GM12801 (cell line): ENCODE results near the gene DNAJC28.

Experiments
- TF ChIP-seq, protein P1 (sequence below): IDR thresholded peaks from one replicate; pipeline ENCODE4 v1.5.1; 2011; ENCODE audit warnings: control low read depth; ENCODE audit not compliant: insufficient read length; ENCODE audit errors: extremely low read depth

DNAJC28 gene

DNA sequence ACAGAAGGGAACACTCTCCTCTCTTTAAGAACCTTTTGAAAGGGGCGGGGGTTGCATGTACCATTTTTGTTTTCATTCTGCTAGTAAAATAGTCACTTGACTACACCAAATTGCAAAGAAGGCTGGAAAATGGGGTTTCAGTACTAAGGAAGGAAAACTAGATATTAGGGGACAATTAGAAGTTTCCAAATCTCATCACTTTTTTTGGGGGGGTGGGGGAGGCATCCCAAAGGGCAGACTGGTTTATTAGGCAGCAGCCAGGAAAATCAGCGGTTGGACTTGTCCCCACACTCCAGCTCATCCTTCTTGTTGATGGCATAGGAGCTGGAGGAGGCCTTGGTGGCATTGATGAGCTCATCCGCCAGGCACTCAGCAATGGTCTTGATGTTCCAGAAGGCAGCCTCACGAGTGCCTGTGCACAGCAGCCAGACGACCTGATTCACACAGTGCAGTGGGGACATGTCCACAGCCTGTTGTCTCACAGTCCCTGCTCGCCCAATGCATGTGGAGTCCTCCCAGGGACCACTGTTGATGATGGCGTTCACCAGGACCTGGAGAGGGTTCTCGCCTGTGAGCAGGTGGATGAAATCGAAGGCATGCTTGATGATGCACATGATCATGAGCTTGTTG is 10.1 kb downstream of the DNAJC28 start:
- TF ChIP-seq, protein P1, sequence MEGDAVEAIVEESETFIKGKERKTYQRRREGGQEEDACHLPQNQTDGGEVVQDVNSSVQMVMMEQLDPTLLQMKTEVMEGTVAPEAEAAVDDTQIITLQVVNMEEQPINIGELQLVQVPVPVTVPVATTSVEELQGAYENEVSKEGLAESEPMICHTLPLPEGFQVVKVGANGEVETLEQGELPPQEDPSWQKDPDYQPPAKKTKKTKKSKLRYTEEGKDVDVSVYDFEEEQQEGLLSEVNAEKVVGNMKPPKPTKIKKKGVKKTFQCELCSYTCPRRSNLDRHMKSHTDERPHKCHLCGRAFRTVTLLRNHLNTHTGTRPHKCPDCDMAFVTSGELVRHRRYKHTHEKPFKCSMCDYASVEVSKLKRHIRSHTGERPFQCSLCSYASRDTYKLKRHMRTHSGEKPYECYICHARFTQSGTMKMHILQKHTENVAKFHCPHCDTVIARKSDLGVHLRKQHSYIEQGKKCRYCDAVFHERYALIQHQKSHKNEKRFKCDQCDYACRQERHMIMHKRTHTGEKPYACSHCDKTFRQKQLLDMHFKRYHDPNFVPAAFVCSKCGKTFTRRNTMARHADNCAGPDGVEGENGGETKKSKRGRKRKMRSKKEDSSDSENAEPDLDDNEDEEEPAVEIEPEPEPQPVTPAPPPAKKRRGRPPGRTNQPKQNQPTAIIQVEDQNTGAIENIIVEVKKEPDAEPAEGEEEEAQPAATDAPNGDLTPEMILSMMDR, result no peak

- TF ChIP-seq, protein P1, result no peak
Measured at GRCh38 chr21:33480481-33481103, 10.9 kb downstream of the DNAJC28 start.

DNA sequence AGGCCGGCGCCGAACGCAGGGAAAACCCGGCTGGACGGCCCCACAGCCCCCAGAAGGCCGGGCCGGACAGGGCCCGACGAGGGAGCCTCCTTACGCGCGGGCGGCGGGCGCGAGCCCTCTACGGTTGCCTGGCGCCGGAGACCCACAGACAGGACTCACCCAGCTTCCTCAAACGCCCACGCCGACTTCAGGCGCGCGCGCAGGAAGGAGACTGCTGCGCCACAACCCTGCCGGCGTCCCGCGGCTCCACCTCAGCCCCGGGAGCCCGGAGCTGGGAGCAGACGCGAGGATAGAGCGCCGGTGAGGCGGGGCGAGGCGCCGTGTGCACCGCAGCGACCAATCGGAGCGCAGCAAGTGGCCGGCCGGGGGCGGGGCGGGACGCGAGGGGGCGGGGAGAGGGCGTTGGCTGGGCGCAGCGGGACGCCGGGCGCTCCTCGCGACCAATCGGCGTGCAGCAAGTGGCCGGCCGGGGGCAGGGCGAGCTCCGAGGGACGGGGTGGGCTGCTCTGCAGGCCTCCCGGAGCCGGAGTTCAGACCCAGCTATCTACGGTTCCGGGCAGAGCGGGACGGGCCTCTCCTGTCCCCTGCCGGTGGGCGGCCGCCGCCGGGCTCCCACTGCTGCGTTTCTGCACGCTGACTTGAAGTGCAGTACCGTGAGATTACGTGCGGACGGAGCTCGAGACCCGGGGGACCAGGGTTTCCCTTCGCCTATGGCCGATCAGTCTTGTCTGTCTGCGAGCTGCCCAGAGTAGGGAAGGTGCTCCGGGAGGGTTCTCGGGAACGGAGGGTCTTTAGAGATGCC is 11.6 kb downstream of the DNAJC28 start, which contains the start of gene TMEM50B:
Gene TMEM50B, minus strand, starts transcription at position 296 of the 802 bp plus-strand sequence. CDS start 11,089 bp downstream, outside the sequence.
- TF ChIP-seq, protein P1, result no peak

DNA sequence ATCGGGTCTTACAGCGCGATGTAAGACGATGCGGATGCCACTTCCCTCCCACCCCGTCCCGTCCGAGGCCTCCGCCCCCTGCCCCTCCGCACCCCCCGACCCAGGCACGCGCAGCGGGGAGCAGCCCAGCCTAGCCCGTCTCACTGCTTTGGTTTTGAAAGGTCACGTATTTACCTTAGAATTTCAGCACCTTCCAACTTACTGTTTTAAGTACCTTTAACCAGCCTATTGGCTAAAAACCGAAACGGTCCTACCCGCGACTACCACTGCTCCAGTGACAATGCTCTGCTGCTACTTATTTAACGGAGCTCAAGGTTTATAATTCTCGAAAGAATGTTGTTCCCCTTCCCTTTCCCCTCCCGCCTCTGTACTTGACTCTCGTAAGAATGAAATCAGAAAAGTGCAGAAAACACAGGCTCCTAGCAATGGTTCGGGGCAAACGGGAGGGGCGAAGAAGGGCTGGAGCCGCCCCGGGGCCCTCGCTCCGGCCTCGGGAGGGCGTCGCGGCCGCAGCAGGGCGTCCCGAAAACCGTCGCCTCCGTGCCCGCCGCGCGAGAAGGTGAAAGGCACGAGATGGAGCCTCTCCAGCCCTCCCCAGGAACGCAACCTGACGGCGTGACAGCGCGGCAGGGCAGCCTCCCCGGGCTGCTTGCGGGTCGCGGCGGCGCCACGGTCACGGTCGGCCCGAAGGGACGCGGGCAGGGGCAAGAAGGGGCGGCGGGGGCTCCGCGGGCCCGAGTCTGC is 12.4 kb downstream of the DNAJC28 start:
- TF ChIP-seq, protein P1, result no peak

DNA sequence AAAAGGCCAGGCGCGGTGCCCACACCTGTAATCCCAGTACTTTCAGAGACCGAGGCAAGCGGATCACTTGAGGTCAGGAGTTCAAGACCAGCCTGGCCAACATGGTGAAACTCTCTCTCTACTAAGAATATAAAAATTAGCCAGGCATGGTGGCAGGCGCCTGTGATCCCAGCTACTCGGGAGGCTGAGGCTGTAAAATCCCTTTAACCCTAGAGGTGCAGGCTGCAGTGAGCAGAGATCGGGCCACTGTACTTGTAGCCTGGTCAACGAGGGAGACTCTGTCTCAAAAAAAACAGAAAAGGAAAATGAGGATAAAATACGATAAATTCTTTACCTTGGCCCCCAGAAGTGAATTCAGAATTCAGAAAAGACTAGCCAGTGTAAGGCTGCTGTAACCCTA is 13.3 kb downstream of the DNAJC28 start:
- TF ChIP-seq, protein P1, result no peak

GRCh38 chr21:33477066-33477465 is 14.4 kb downstream of the DNAJC28 start:
- TF ChIP-seq, protein P1, result no peak

DNA sequence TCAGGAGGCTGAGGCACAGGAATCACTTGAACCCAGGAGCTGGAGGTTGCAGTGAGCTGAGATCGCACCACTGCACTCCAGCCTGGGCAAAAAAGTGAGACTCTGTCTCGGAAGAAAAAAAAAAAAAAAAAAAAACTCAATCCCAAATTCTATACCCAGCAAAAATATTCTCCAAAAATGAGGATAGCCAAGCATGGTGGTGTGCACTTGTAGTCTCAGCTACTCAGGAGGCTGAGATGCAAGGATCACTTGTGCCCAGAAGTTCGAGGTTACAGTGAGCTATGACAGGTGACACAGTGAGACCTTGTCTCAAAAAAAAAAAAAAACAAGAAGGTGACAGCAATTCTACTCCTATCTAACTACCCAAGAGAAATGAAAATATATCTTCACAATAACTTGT is 18.2 kb downstream of the DNAJC28 start:
- TF ChIP-seq, protein P1, result no peak
